Measurements from ENCODE around the gene TSR3.
"Not testable (repeated sequence)": the region's sequence is repeated elsewhere in the genome, so short reads cannot be mapped to it uniquely, and the experiment has no call there.

TSR3 gene

GRCh38 chr16:1333149-1333812 is 18.4 kb downstream of the TSR3 start, which contains the start of gene BAIAP3:
Gene BAIAP3, plus strand, starts transcription at chr16:1333645. Its CDS starts 4,905 bp downstream, at chr16:1338550.
- Mint-ChIP-seq H3K36me3 (no peaks in the 10 kb centered on the region), H3K4me1 (peaks cover 21% of the 10 kb centered on the region), H3K9me3 (no peaks in the 10 kb centered on the region), H3K27ac (no peak within 1 kb of the TSS), H3K27me3 (peaks cover 75% of the 10 kb centered on the region), H3K4me3 (peak within 1 kb of the TSS; percentile 61)
- DNase-seq, result peak; percentile 76
- CTCF ChIA-PET, result no interaction called here

- H3K36me3 Mint-ChIP-seq, result no peaks in the 10 kb centered on the region
- no peaks in the 10 kb centered on the region for H3K9me3 Mint-ChIP-seq
- DNase-seq, result no peak
- peaks cover 21% of the 10 kb centered on the region for H3K4me1 Mint-ChIP-seq
- peak overlapping the region; percentile 61 for H3K4me3 Mint-ChIP-seq
- peaks cover 70% of the 10 kb centered on the region for H3K27me3 Mint-ChIP-seq
- no peak overlapping the region for H3K27ac Mint-ChIP-seq
- CTCF ChIA-PET, result no interaction called here
Measured at GRCh38 chr16:1332618-1333148, 19.0 kb downstream of the TSR3 start.

GRCh38 chr16:1331712-1332617 is 19.7 kb downstream of the TSR3 start:
- peak; percentile 85 for DNase-seq
- CTCF ChIA-PET, result interaction anchor here (1.0 kb wide), 1 partner anchor 11 kb away, joined by 3 read pairs; no protein-coding TSS in a partner anchor
- Mint-ChIP-seq H3K9me3 (no peaks in the 10 kb centered on the region), H3K4me3 (peak overlapping the region; percentile 61), H3K4me1 (peaks cover 21% of the 10 kb centered on the region), H3K36me3 (no peaks in the 10 kb centered on the region), H3K27me3 (peaks cover 62% of the 10 kb centered on the region), H3K27ac (peak overlapping the region; percentile 28)

GRCh38 chr16:1330931-1331711 is 20.6 kb downstream of the TSR3 start:
- H3K4me1 Mint-ChIP-seq, result peaks cover 23% of the 10 kb centered on the region
- no peak for DNase-seq
- peaks cover 54% of the 10 kb centered on the region for H3K27me3 Mint-ChIP-seq
- H3K9me3 Mint-ChIP-seq, result no peaks in the 10 kb centered on the region
- H3K4me3 Mint-ChIP-seq, result peak overlapping the region; percentile 43
- H3K36me3 Mint-ChIP-seq, result peaks cover 4% of the 10 kb centered on the region
- CTCF ChIA-PET, result interaction anchor here (1.0 kb wide), 1 partner anchor 12 kb away, joined by 3 read pairs; no protein-coding TSS in a partner anchor
- H3K27ac Mint-ChIP-seq, result no peak overlapping the region

- Mint-ChIP-seq H3K27ac (no peak overlapping the region), H3K36me3 (peaks cover 4% of the 10 kb centered on the region), H3K4me3 (no peak overlapping the region), H3K9me3 (no peaks in the 10 kb centered on the region), H3K4me1 (peaks cover 23% of the 10 kb centered on the region), H3K27me3 (peaks cover 47% of the 10 kb centered on the region)
- no peak for DNase-seq
- CTCF ChIA-PET, result interaction anchor here (1.0 kb wide), 1 partner anchor 12 kb away, joined by 3 read pairs; no protein-coding TSS in a partner anchor
Measured at GRCh38 chr16:1330260-1330914, 21.3 kb downstream of the TSR3 start.

- H3K4me3 Mint-ChIP-seq, H3K9me3 Mint-ChIP-seq, H3K36me3 Mint-ChIP-seq, H3K27ac Mint-ChIP-seq, DNase-seq, CTCF ChIA-PET: not testable (repeated sequence)
- peaks cover 32% of the 10 kb centered on the region for H3K27me3 Mint-ChIP-seq
- H3K4me1 Mint-ChIP-seq, result peaks cover 19% of the 10 kb centered on the region
Measured at GRCh38 chr16:1328961-1329360, 22.7 kb downstream of the TSR3 start.

GRCh38 chr16:1328136-1328535 is 23.5 kb downstream of the TSR3 start:
- H3K9me3 Mint-ChIP-seq, DNase-seq, H3K27ac Mint-ChIP-seq, CTCF ChIA-PET, H3K4me3 Mint-ChIP-seq: not testable (repeated sequence)
- H3K36me3 Mint-ChIP-seq, result peaks cover 13% of the 10 kb centered on the region
- peaks cover 19% of the 10 kb centered on the region for H3K4me1 Mint-ChIP-seq
- H3K27me3 Mint-ChIP-seq, result peaks cover 29% of the 10 kb centered on the region

- CTCF ChIA-PET, result no interaction called here
- H3K36me3 Mint-ChIP-seq, result peaks cover 13% of the 10 kb centered on the region
- peaks cover 24% of the 10 kb centered on the region for H3K27me3 Mint-ChIP-seq
- H3K4me1 Mint-ChIP-seq, result peaks cover 16% of the 10 kb centered on the region
- no peak overlapping the region for H3K27ac Mint-ChIP-seq
- DNase-seq, result no peak
- H3K4me3 Mint-ChIP-seq, result no peak overlapping the region
- no peaks in the 10 kb centered on the region for H3K9me3 Mint-ChIP-seq
Measured at GRCh38 chr16:1327619-1327947, 24.1 kb downstream of the TSR3 start.

- CTCF ChIA-PET, result interaction anchor here (0.6 kb wide), 1 partner anchor 317 kb away, joined by 3 read pairs; no protein-coding TSS in a partner anchor
Measured at GRCh38 chr16:1326946-1327618, 24.6 kb downstream of the TSR3 start.

GRCh38 chr16:1326391-1326790 is 25.3 kb downstream of the TSR3 start:
- Mint-ChIP-seq H3K36me3 (peaks cover 13% of the 10 kb centered on the region), H3K4me1 (peaks cover 5% of the 10 kb centered on the region), H3K9me3 (no peaks in the 10 kb centered on the region), H3K27me3 (peaks cover 12% of the 10 kb centered on the region), H3K27ac (no peak overlapping the region), H3K4me3 (no peak overlapping the region)
- no peak for DNase-seq
- CTCF ChIA-PET, result interaction anchor here (0.6 kb wide), 1 partner anchor 318 kb away, joined by 3 read pairs; no protein-coding TSS in a partner anchor

More at GRCh38 chr16:1326946-1327618, 24.6 kb downstream of the TSR3 start:
- no peak for DNase-seq
- Mint-ChIP-seq H3K4me3 (no peak overlapping the region), H3K27ac (no peak overlapping the region), H3K9me3 (no peaks in the 10 kb centered on the region), H3K36me3 (peaks cover 13% of the 10 kb centered on the region), H3K27me3 (peaks cover 19% of the 10 kb centered on the region), H3K4me1 (peaks cover 11% of the 10 kb centered on the region)

- Mint-ChIP-seq H3K4me1 (peaks cover 2% of the 10 kb centered on the region), H3K27me3 (peaks cover 6% of the 10 kb centered on the region), H3K36me3 (peaks cover 16% of the 10 kb centered on the region), H3K9me3 (no peaks in the 10 kb centered on the region), H3K27ac (no peak overlapping the region), H3K4me3 (no peak overlapping the region)
- DNase-seq, result no peak
- CTCF ChIA-PET, result no interaction called here
Measured at GRCh38 chr16:1325673-1326371, 25.9 kb downstream of the TSR3 start.

- peaks cover under 1% of the 10 kb centered on the region for H3K27me3 Mint-ChIP-seq
- H3K4me1 Mint-ChIP-seq, result peaks cover 2% of the 10 kb centered on the region
- H3K36me3 Mint-ChIP-seq, result peaks cover 17% of the 10 kb centered on the region
- H3K4me3 Mint-ChIP-seq, result no peak overlapping the region
- DNase-seq, result no peak
- no peaks in the 10 kb centered on the region for H3K9me3 Mint-ChIP-seq
- CTCF ChIA-PET, result no interaction called here
- no peak overlapping the region for H3K27ac Mint-ChIP-seq
Measured at GRCh38 chr16:1325261-1325660, 26.4 kb downstream of the TSR3 start.
